IMR-90 (cell line): ENCODE measurements around the gene BCL7A. TPM values are rescaled to one million over a fixed set of nuclear protein-coding genes. Genes with fewer than 3 reads are reported as not detected.

Experiments used
- ATAC-seq: fragments of 200-7000 bp; cut with Tn5 transposase; 2 replicates; pipeline ENCODE4 v1.9.1; 2020; ENCODE audit warnings: low read depth, mild to moderate bottlenecking, moderate library complexity
- BruUV-seq: library from RNA; stranded (reverse); fragments of 400-500 nt; replicated peaks from 2 replicates; lab custom pipeline; 2021; lab: Mats Ljungman, UMichigan
- CTCF ChIA-PET: fragments of 300-600 bp; formaldehyde crosslinking; extraction: SDS; loops from one replicate; lab custom pipeline; 2021; ENCODE audit warnings: antibody characterized with exemption; lab: Yijun Ruan, JAX
- POLR2A ChIA-PET: fragments of 300-600 bp; sonication (Branson Sonifier 250); formaldehyde crosslinking; loops from one replicate; lab custom pipeline; 2022; ENCODE audit warnings: antibody characterized with exemption; ENCODE audit not compliant: unreplicated experiment; lab: Charles Lee
- DNase-seq: peaks from one replicate; pipeline ENCODE4 v3.0.0; 2013
- H2AFZ ChIP-seq: replicated peaks from 2 replicates; pipeline ENCODE3; 2013; ENCODE audit warnings: low read length, mild to moderate bottlenecking; ENCODE audit not compliant: poor library complexity
- H2AK5ac ChIP-seq: 2 replicates; pipeline ENCODE4 v1.6.1; 2013; ENCODE audit warnings: low read depth, low read length, inconsistent platforms
- H2AK9ac ChIP-seq: replicated peaks from 2 replicates; pipeline ENCODE3; 2013; ENCODE audit warnings: mild to moderate bottlenecking, low read depth, low read length, moderate library complexity; ENCODE audit not compliant: poor library complexity
- H2BK120ac ChIP-seq: 2 replicates; pipeline ENCODE4 v1.6.1; 2013; ENCODE audit warnings: low read depth, low read length, inconsistent platforms
- H2BK15ac ChIP-seq: 3 replicates; pipeline ENCODE4 v1.6.1; 2013; ENCODE audit warnings: low read depth, low read length, inconsistent platforms
- H2BK20ac ChIP-seq: 2 replicates; pipeline ENCODE4 v1.6.1; 2013; ENCODE audit warnings: low read depth, mild to moderate bottlenecking, inconsistent platforms, low read length, moderate library complexity
- H2BK5ac ChIP-seq: 2 replicates; pipeline ENCODE4 v1.6.1; 2013; ENCODE audit warnings: mild to moderate bottlenecking, low read depth, low read length, inconsistent platforms; ENCODE audit not compliant: poor library complexity, severe bottlenecking
- H3K14ac ChIP-seq: replicated peaks from 2 replicates; pipeline ENCODE4 v1.6.1; 2013; ENCODE audit warnings: low read depth, low read length, inconsistent platforms
- H3K18ac ChIP-seq: 2 replicates; pipeline ENCODE4 v1.6.1; 2013; ENCODE audit warnings: low read depth, low read length, control low read depth
- H3K23ac ChIP-seq: 2 replicates; pipeline ENCODE4 v1.6.1; 2013; ENCODE audit warnings: low read depth, low read length, inconsistent platforms
- H3K27ac ChIP-seq: 2 replicates; pipeline ENCODE4 v1.5.1; 2013; ENCODE audit warnings: mild to moderate bottlenecking, control low read depth, low read length; ENCODE audit not compliant: insufficient read depth
- H3K27me3 ChIP-seq: 2 replicates; pipeline ENCODE4 v1.6.1; 2013; ENCODE audit warnings: low read length; ENCODE audit not compliant: control insufficient read depth, insufficient read depth
- H3K36me3 ChIP-seq: 2 replicates; pipeline ENCODE4 v1.6.1; 2013; ENCODE audit warnings: low read length, mixed read lengths; ENCODE audit not compliant: control insufficient read depth, insufficient read depth
- H3K4ac ChIP-seq: 2 replicates; pipeline ENCODE4 v1.6.1; 2013; ENCODE audit warnings: low read depth, low read length, inconsistent platforms
- H3K4me1 ChIP-seq: 2 replicates; pipeline ENCODE4 v1.6.1; 2013; ENCODE audit warnings: low read length, mixed read lengths; ENCODE audit not compliant: control insufficient read depth, insufficient read depth
- H3K4me2 ChIP-seq: 2 replicates; pipeline ENCODE4 v1.6.1; 2013; ENCODE audit warnings: low read depth, mild to moderate bottlenecking, control low read depth, low read length, moderate library complexity
- H3K4me3 ChIP-seq: 2 replicates; pipeline ENCODE4 v1.5.1; 2013; ENCODE audit warnings: low read depth, mild to moderate bottlenecking, control low read depth, low read length, moderate library complexity; ENCODE audit not compliant: insufficient read depth
- H3K56ac ChIP-seq: 2 replicates; pipeline ENCODE4 v1.6.1; 2013; ENCODE audit warnings: low read length, inconsistent platforms; ENCODE audit not compliant: insufficient read depth; ENCODE audit errors: extremely low read depth
- H3K79me1 ChIP-seq, 2 experiments: 2 replicates each; pipeline ENCODE4 v1.6.1; 2013; ENCODE audit warnings: low read length in 2 of 2, inconsistent platforms in 1 of 2, low read depth in 1 of 2
- H3K9ac ChIP-seq: 2 replicates; pipeline ENCODE4 v1.6.1; 2013; ENCODE audit warnings: low read depth, low read length, control low read depth
- H3K9me1 ChIP-seq: 2 replicates; pipeline ENCODE4 v1.6.1; 2013; ENCODE audit warnings: low read length, inconsistent platforms; ENCODE audit not compliant: insufficient read depth
- H3K9me3 ChIP-seq: 2 replicates; pipeline ENCODE4 v1.6.1; 2013; ENCODE audit warnings: low read length; ENCODE audit not compliant: control insufficient read depth, insufficient read depth
- H4K20me1 ChIP-seq: 2 replicates; pipeline ENCODE4 v1.6.1; 2013; ENCODE audit warnings: low read length, inconsistent platforms; ENCODE audit not compliant: insufficient read depth
- H4K5ac ChIP-seq: 2 replicates; pipeline ENCODE4 v1.6.1; 2013; ENCODE audit warnings: mild to moderate bottlenecking, low read depth, low read length, control low read depth
- H4K8ac ChIP-seq, 2 experiments: 2 replicates each; pipeline ENCODE4 v1.6.1; 2013; ENCODE audit warnings: low read depth in 2 of 2, low read length in 2 of 2, control low read depth in 1 of 2, inconsistent platforms in 1 of 2
- H4K91ac ChIP-seq: 2 replicates; pipeline ENCODE4 v1.6.1; 2013; ENCODE audit warnings: low read depth, low read length, inconsistent platforms; ENCODE audit not compliant: insufficient read depth
- CHD1 ChIP-seq: IDR thresholded peaks from 2 replicates; pipeline ENCODE4 v1.6.1; 2012; ENCODE audit warnings: low read depth, low read length, improper control_type of control experiment
- MAFK ChIP-seq: IDR thresholded peaks from 2 replicates; pipeline ENCODE4 v1.6.1; 2012; ENCODE audit warnings: low read depth, low read length, improper control_type of control experiment
- RAD21 ChIP-seq: IDR thresholded peaks from 2 replicates; pipeline ENCODE4 v1.6.1; 2012; ENCODE audit warnings: low read length, improper control_type of control experiment
- RCOR1 ChIP-seq: IDR thresholded peaks from 2 replicates; pipeline ENCODE4 v1.6.1; 2012; ENCODE audit warnings: mild to moderate bottlenecking, low read length, improper control_type of control experiment; ENCODE audit not compliant: insufficient replicate concordance
- SMC3 ChIP-seq: fragments of 150-350 bp; IDR thresholded peaks from 2 replicates; pipeline ENCODE4 v1.6.1; 2016; ENCODE audit warnings: low read depth, mild to moderate bottlenecking, antibody characterized with exemption, low read length, moderate library complexity
- WGBS, 2 experiments: methylation state at CpG; one replicate each; pipeline versions ENCODE4 v1.1.5 to v1.1.7; 2013; ENCODE audit warnings: missing lambda C conversion rate in 2 of 2; ENCODE audit not compliant: insufficient read length in 1 of 2; ENCODE audit errors: extremely low coverage in 2 of 2; 5-methylcytosine and 5-hydroxymethylcytosine counted together
- dilution Hi-C: fragments of 300-500 bp; cut with HindIII; formaldehyde crosslinking; loops from one replicate; pipeline ENCODE4 v1.14.3; 2018; ENCODE audit warnings: low sequenced_read_pairs; ENCODE audit not compliant: unreplicated experiment
- in situ Hi-C: fragments of 300-500 bp; cut with MboI; formaldehyde crosslinking; loops from 3 replicates; pipeline ENCODE4 v1.14.3; 2019; ENCODE audit warnings: low sequenced_read_pairs, inconsistent platforms, mixed read lengths
- intact Hi-C: fragments of 100-400 bp; cut with micrococcal nuclease; formaldehyde crosslinking; loops from 2 replicates; pipeline ENCODE4 v1.10.0; 2022
- polyA plus RNA-seq, 3 experiments: library from polyadenylated mRNA; depleted of rRNA; stranded (reverse); fragments of >200 nt; gene quantifications; 2 replicates each; pipeline ENCODE4 v1.2.3, GENCODE V29; 2012; ENCODE audit warnings: low replicate concordance in 1 of 3
- total RNA-seq: library from RNA; depleted of rRNA; stranded (reverse); fragments of >200 nt; gene quantifications from 2 replicates; pipeline ENCODE4 v1.2.3, GENCODE V29; 2012
- TF ChIP-seq, protein P1 (sequence below): fragments of 150-350 bp; IDR thresholded peaks from 2 replicates; pipeline ENCODE4 v1.6.1; 2016; ENCODE audit warnings: low read depth, mild to moderate bottlenecking, low read length, moderate library complexity, borderline replicate concordance
- TF ChIP-seq, protein P2 (sequence below): fragments of 150-350 bp; IDR thresholded peaks from 2 replicates; pipeline ENCODE4 v1.6.1; 2017; ENCODE audit warnings: mild to moderate bottlenecking, antibody characterized with exemption, low read length, low read depth

BCL7A gene
- total and polyA plus RNA-seq, 2 of the 4 experiments (the other 2 are of a cell fraction), result 5.6 to 7.9 TPM

DNA sequence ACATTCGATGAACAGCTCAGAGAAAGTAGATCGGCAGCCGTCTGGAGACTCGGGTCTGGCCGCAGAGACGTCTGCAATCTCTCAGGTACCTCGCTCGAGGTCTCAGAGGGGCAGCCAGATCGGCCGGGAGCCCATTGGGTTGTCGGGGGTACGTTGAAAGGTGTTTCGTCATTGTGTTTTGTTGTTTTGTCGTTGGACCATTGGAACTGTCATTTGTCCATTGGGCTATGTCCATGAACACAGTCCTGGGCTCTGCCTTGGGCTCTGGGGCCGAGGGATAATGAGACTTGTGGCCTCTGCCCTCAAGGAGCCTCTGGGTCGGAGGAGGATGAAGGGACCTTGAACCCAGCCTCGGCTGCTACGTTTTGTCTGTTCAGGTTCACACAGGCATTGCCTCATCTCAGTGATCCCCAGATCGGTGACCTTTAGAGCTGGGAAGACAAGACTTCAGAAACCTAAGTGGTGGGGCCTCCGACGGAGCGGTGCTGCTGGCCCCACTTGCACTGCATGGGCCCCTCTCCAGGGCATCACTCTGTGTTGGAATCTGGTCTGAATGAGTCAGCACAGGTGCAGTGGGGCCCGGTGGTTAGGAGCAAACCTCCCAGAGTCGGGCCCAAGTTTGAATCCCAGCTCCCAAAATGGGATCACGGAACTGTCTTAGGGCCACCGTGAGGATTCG, 33.3 kb downstream of the BCL7A start:
- no peak overlapping the region for H3K23ac ChIP-seq
- H2AK5ac ChIP-seq, result 0 out of 2 replicates have a peak overlapping the region, but pooled peaks have one; percentile 15
- no peaks in the 10 kb centered on the region for H3K79me1 ChIP-seq
- H3K27me3 ChIP-seq, result no peaks in the 10 kb centered on the region
- H2AFZ ChIP-seq, result no peak overlapping the region
- H3K4me1 ChIP-seq, result peaks cover 9% of the 10 kb centered on the region
- no peak for DNase-seq
- H3K4me2 ChIP-seq, result no peak overlapping the region
- TF ChIP-seq, protein P1, sequence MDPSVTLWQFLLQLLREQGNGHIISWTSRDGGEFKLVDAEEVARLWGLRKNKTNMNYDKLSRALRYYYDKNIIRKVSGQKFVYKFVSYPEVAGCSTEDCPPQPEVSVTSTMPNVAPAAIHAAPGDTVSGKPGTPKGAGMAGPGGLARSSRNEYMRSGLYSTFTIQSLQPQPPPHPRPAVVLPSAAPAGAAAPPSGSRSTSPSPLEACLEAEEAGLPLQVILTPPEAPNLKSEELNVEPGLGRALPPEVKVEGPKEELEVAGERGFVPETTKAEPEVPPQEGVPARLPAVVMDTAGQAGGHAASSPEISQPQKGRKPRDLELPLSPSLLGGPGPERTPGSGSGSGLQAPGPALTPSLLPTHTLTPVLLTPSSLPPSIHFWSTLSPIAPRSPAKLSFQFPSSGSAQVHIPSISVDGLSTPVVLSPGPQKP, result no peak
- TF ChIP-seq CHD1, result no peak
- TF ChIP-seq, protein P2, sequence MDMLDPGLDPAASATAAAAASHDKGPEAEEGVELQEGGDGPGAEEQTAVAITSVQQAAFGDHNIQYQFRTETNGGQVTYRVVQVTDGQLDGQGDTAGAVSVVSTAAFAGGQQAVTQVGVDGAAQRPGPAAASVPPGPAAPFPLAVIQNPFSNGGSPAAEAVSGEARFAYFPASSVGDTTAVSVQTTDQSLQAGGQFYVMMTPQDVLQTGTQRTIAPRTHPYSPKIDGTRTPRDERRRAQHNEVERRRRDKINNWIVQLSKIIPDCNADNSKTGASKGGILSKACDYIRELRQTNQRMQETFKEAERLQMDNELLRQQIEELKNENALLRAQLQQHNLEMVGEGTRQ, result no peak
- no peak for TF ChIP-seq MAFK
- no peak for TF ChIP-seq RCOR1
- TF ChIP-seq SMC3, result no peak
- TF ChIP-seq RAD21, result no peak
- H3K56ac ChIP-seq, result no peak overlapping the region
- ChIA-PET POLR2A (no interaction called here), CTCF (interaction anchor here (0.6 to 1.5 kb wide), 11 partner anchors 8 to 241 kb away, joined by 3 to 9 read pairs (median 3); partner anchors contain the start of gene LRRC43)
- peaks cover 7% of the 10 kb centered on the region; the same call in 1 of the 2 replicates for H3K36me3 ChIP-seq
- no peaks in the 10 kb centered on the region for H3K9me1 ChIP-seq
- H3K9ac ChIP-seq, result no peak overlapping the region
- H3K14ac ChIP-seq, result no peak overlapping the region
- H4K5ac ChIP-seq, result no peak overlapping the region
- WGBS, 2 experiments, result 93% methylated on average over 23 of the region's 27 CpGs; no CpG with 5 or more reads in 1 of the 2 experiments
- BruUV-seq, result no TSS peak
- H2BK120ac ChIP-seq, result no peak overlapping the region; the same call in 1 of the 2 replicates
- H2AK9ac ChIP-seq, result no peak overlapping the region
- dilution Hi-C loops, result no loop called here
- H4K20me1 ChIP-seq, result peaks cover 9% of the 10 kb centered on the region; the same call in 1 of the 2 replicates
- ATAC-seq, result no peak
- H4K8ac ChIP-seq, result no peak overlapping the region
- no peak overlapping the region for H3K4me3 ChIP-seq
- H3K18ac ChIP-seq, result no peak overlapping the region
- in situ Hi-C loops, result loop anchor here (5.0 kb wide), 2 partner anchors 62 to 137 kb away; no protein-coding TSS in a partner anchor
- no peaks in the 10 kb centered on the region for H3K9me3 ChIP-seq
- no peak overlapping the region for H2BK15ac ChIP-seq
- H4K91ac ChIP-seq, result no peak overlapping the region
- H2BK20ac ChIP-seq, result no peak overlapping the region
- intact Hi-C loops, result loop anchor here (1.0 to 2.0 kb wide), 3 partner anchors 68 to 136 kb away; no protein-coding TSS in a partner anchor
- no peak overlapping the region for H3K27ac ChIP-seq
- H3K4ac ChIP-seq, result no peak overlapping the region
- H2BK5ac ChIP-seq, result no peak overlapping the region
